HG02763 (cell line): ENCODE data around the gene TRIM8.

Experiments
- ATAC-seq: cut with Tn5 transposase; IDR thresholded peaks from one replicate; pipeline ENCODE4 v1.9.1; 2021; ENCODE audit warnings: mild to moderate bottlenecking, moderate library complexity; ENCODE audit not compliant: unreplicated experiment

The TRIM8 gene, protein sequence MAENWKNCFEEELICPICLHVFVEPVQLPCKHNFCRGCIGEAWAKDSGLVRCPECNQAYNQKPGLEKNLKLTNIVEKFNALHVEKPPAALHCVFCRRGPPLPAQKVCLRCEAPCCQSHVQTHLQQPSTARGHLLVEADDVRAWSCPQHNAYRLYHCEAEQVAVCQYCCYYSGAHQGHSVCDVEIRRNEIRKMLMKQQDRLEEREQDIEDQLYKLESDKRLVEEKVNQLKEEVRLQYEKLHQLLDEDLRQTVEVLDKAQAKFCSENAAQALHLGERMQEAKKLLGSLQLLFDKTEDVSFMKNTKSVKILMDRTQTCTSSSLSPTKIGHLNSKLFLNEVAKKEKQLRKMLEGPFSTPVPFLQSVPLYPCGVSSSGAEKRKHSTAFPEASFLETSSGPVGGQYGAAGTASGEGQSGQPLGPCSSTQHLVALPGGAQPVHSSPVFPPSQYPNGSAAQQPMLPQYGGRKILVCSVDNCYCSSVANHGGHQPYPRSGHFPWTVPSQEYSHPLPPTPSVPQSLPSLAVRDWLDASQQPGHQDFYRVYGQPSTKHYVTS

GRCh38 chr10:102644066-102644645 is at the start of gene TRIM8:
Gene TRIM8 (plus strand): TSS chr10:102644479. CDS start chr10:102644618, 139 bp downstream.
- ATAC-seq = no peak

GRCh38 chr10:102595293-102595692 is 49.0 kb upstream of the TRIM8 start:
- ATAC-seq = no peak

DNA sequence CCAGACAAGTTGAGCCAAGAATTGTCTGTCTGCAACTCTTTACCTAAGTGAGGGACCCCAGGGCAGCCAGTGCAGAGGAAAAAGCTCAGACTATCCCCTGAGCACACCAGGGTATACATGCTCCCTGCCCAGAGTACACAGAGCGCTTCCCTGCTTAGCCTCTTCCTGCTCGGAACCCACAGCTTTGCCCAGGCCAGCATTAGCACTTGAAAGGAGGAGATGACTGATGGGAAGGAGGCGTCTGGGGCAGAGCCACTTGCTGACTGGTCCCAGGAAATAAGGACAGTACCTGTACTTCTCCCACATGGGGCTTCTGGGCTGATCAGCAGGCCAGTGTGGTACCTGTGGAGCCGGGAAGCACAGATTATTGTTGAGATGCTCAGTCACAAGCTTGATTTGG is 48.4 kb upstream of the TRIM8 start:
- ATAC-seq = no peak

DNA sequence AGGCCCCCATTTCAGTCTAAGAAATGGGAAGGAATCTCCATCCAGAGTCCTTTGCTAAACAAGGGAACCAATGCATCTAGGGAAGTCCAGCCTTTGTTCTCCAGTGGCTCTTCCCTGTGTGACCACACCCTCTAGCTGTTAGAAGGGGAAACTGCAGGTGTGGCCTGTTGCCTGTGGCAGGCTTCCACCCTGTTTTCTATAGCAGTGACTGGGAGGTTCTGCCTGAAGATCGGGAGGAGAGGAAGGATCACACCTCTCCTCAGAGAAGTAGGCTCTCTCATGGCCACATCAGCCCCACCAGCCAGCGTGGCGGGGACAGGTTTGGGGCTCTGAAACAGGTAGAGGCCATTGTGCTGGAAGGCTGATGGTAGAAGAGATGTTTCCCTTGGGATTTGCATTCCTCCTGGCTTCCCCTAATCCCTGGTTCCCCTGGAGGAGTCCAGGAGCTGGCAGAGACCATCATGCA is 47.7 kb upstream of the TRIM8 start:
- ATAC-seq = no peak

GRCh38 chr10:102597131-102597991 is 46.9 kb upstream of the TRIM8 start:
- ATAC-seq = no peak

DNA sequence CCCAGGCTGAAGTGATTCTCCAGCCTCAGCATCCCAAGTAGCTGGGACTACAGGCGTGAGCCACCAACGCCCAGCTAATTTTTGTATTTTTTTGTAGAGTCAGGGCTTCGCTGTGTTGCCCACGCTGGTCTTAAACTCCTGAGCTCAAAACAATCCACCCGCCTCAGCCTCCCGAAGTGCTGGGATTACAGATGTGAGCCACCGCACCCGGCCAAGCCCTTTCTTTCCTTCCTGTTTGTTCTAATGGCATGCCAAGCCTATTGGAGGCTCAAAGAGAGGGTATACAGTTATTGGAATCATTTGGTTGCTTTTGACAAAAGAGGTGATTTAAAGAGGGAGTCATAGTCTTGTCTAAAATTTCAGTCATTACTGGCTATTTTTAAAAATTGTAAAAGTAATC is 46.0 kb upstream of the TRIM8 start:
- no peak for ATAC-seq

- no peak for ATAC-seq
Observed at GRCh38 chr10:102599565-102600327, 44.5 kb upstream of the TRIM8 start.

- ATAC-seq = no peak
Observed at GRCh38 chr10:102600816-102601215, 43.5 kb upstream of the TRIM8 start.

DNA sequence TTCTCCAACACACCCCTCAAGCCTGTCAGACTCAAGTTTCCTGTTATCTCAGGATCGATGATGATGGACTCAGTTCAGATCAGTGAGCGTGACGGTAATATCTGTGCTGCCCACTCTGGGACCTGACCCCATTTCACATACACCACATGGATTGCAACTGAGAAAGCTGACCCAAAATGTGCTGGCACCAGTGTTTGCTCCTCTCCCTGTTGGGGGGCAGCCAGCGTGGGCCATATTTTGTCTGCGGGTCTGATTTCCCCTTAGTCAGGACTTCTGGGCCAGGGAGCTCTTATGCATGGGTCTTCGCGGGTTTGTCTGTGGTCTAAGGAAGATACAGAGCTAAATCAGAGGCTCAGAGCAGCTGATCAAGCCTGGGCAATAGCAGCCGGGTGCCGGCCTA is 42.6 kb upstream of the TRIM8 start:
- ATAC-seq = no peak

GRCh38 chr10:102602272-102603045 is 41.8 kb upstream of the TRIM8 start:
- no peak for ATAC-seq

DNA sequence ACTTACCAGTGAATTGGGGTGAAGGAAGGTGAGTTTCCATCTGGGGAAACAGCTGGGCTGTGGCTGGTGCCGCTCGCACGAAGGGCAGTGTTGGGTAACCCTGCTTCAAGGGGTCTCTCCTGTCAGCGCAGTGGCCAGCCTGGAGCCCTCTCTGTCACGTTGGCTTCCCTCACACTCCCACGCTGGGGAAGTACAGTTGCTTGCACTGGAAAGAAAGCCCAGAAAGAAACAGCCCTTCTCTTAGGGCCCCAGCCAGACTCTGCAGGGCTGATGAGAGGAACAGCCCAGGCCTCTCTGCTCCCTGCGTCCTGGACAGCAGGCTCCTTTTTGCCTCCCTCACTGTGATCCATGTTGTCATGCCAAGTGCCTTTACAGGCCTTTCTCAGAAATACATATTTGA is 40.3 kb upstream of the TRIM8 start:
- ATAC-seq = no peak

DNA sequence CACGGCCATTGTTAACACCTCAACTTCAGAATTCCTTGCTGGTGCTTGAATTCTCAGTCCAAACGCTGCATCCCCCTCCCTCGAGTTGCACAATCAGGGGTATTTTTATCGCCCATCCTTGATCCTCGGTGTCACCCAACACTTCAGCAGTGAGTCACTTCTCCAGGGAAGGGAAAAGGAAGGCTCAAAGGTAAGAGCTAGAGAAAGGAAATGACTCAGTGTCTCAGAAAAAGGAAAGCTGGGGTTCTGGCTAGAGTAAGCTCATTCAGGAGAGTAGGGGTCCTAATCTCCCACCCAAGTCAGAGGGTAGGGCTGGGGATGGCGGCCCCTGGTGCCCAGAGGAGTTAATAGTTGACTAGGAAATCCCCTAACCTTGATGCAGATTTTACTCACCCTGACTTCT is 39.8 kb upstream of the TRIM8 start:
- no peak for ATAC-seq

GRCh38 chr10:102605712-102606111 is 38.6 kb upstream of the TRIM8 start:
- ATAC-seq = no peak

GRCh38 chr10:102608487-102608886 is 35.8 kb upstream of the TRIM8 start:
- no peak for ATAC-seq

GRCh38 chr10:102610441-102610887 is 33.8 kb upstream of the TRIM8 start:
- no peak for ATAC-seq

DNA sequence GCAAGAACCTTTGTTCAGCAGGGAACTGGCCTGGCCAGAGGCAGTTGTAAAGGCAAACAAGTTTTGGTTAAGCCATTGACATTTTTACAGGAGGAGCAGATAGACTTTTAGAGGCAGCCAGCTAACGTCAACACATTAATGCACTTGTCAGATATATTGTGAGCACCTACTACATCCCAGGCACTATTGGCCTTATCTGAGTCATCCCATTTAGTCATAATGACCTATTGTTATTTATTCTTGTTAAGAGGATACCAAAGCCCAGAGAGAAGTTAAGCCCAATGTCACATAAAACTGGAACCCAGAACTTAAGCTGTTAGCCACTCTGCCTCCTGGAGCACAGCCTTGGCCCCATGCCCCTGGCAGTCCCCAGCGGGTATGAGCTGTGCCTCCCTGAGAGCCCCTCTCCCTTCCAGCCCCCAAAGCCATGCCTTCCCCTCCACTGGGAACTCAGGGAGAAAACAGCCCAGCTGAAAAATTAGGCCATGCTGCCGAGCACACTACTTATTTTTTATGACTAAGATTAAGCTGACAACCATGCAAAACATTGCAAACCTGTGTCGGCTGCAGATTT is 32.7 kb upstream of the TRIM8 start:
- no peak for ATAC-seq

- ATAC-seq = no peak
Observed at GRCh38 chr10:102612964-102613275, 31.4 kb upstream of the TRIM8 start.

- no peak for ATAC-seq
Observed at GRCh38 chr10:102613286-102613685, 31.0 kb upstream of the TRIM8 start.

DNA sequence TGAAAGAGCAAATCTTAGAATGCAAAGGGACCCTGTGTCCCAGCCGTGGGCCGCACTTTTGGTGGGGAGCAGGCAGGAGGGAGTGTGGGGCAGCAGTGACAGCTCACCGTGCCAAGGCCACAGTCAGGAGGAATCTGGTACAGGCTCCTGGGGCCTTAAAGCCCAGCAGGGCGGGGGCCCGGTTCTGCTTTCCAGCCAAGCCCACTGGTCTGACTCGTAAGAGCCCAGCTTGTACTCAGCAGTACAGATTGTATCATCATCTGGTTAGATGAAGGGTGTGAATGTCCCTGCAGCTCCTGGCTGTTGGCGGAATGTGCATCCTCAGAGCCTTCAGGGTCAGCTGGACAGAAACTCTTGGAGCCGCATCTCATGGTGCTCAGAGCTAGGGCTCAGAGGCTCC is 30.5 kb upstream of the TRIM8 start:
- ATAC-seq = no peak
